HG02943 (cell line): ENCODE measurements around the gene GRN.
"Not testable (repeated sequence)": the region's sequence is repeated elsewhere in the genome, so short reads cannot be mapped to it uniquely, and the experiment has no call there.

ENCODE experiments used
- ATAC-seq: cut with Tn5 transposase; IDR thresholded peaks from one replicate; pipeline ENCODE4 v1.9.1; 2021; ENCODE audit warnings: mild to moderate bottlenecking, low read depth, moderate library complexity; ENCODE audit not compliant: unreplicated experiment

Gene GRN

DNA sequence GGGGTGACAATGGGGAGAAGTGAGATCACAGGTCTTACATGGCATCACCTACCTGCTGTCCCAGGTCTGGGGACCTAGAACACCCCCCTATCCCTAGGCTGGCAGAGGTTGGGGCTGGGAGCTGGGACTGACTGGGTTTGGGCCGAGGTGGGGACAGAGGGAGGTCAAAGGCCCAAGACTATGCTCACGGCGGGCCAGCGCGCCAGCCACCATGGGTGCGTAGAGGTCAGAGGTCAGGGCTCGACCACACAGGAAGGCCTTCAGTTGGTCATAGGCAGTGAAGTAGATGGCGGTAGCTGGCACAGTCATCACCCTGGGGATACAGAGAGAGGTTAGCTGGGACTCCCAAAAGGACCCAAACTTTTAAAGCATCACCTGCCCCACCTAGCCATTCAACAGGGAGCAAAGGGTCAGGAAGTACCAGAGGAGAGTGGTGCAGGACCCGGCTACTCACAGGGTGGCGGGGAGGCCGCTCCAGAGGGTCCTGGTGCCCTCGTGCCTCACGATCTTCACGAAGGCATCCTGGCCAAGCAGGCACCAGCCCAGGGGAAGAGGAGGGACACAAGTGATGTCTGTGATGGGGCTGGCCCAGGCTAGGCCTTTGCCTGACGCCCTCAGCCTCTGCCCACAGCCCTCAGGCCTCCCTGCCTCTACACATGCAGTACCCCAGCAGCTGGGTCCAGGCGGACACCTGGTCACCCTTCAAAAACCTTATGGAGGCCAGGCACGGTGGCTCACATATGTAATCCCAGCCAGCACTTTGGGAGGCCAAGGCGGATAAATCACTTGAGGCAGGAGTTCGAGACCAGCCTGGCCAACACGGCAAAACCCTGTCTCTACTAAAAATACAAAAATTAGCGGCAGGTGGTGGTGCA, 23.6 kb upstream of the GRN start:
- no peak for ATAC-seq

GRCh38 chr17:44322236-44322895, 22.7 kb upstream of the GRN start:
- no peak for ATAC-seq

GRCh38 chr17:44323359-44324091, 21.6 kb upstream of the GRN start:
- no peak for ATAC-seq

DNA sequence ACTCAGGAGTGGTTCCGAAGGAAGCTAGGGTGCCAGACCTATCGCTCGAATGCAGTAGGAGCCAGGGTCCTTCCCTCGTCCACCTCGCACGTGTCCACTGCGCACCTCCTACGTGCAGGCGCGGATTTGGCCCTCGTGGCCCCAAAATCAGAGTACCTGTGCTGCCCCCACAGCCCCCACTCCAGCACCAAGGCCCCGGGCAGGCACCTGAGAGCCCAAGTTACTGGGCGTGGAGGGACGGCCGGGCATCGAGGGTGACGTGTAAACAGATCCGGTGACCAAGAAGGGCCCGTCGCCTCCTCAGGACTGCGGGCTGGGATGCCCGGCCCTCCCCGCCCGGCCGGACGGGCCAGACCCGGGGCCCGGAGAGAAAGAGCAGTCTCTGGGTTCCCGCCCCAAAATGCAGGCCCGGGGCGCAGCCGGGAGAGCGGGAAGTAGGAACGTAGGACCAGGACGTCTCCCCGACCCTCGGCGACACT, 21.0 kb upstream of the GRN start:
- ATAC-seq = no peak

- ATAC-seq = peak; percentile 54
Observed at GRCh38 chr17:44324571-44325275, 20.4 kb upstream of the GRN start, which contains the start of gene SLC25A39. SLC25A39 (minus strand) TSS chr17:44324823; CDS start chr17:44323562, 1,261 bp downstream.

DNA sequence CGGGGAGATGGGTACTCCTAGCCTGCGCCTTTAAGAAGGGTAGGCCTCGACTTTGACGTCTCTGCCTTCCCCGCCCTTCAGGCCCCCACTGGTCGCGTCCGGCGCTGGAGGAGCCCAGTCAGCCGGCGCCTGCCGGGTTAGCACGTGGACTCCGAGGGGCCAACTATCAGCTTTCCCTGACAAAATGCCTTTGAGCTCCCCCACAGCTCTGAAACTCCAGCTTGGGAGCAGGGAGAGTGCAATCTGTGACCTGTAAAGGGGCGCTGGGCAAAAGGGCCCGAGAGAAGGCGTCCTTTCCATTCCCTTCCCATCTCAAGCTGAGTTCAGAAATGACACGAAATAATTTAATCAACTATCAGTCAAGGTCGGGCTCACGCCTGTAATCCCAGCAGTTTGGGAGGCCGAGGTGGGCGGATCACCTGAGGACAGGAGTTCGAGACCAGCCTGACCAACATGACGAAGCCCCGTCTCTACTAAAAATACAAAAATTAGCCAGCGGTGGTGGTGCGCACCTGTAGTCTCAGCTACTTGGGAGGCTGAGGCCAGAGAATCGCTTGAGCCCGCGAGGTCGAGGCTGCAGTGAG, 18.1 kb upstream of the GRN start:
- ATAC-seq = peak; percentile 40

DNA sequence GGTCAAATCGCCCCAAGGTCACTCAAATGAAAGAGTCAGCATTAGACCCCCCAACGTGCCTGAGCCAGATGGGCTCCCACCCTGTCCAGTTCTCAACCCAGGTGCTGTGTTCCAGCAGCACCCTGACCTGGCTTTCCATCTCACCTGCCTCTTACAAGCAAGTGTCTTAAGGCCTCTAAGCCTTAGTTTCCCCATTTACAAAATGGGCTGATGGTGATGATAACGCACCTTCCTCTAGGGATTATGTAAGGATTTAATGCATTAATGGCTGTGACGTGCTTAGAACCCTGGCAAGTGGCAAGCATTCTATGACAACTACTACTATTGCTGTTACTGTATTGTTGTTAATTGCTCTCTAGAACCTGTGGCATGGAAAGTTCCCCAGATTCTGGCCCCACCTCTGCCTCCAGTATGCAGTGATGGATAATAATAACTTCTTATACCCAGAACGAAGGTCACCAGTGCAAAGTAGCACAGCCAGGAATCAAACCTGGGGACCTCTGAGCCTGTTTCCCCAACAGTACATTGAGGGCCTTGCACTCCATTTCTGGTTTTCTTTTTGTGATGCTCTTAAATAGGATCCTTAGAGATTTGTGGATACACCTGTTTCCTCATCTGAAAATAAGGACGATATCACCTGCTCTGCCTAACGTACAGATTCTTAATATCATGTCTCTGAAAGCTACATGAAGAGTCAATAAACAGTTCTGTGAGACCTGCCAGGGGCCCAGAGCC, 17.2 kb upstream of the GRN start:
- ATAC-seq = no peak

- ATAC-seq = not testable (repeated sequence)
Observed at GRCh38 chr17:44329516-44329915, 15.6 kb upstream of the GRN start.

- not testable (repeated sequence) for ATAC-seq
Observed at GRCh38 chr17:44330263-44330662, 14.8 kb upstream of the GRN start.

DNA sequence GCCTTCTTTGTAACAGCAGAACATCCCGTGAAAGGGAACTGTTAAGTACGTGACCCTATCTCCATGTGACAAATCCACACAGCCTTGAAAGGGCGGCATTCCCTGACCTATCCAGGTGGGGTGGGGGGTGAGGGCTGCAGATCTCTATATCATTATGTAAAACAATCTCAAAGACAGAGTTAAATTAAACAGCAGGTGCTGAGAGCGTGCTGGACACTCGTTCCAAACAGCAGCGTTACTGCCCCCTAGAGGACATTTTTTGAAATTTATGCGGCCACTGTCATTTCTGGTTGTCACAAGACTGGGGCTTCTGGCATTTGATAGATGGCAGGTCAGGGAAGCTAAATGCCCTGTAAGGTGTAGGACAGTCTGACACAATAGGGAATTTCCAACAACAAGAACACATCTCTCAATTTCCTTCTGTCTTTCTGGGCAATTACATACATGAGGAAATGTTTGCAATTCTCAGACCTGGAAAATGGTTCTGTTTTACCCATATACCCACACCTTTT, 13.8 kb upstream of the GRN start:
- no peak for ATAC-seq

DNA sequence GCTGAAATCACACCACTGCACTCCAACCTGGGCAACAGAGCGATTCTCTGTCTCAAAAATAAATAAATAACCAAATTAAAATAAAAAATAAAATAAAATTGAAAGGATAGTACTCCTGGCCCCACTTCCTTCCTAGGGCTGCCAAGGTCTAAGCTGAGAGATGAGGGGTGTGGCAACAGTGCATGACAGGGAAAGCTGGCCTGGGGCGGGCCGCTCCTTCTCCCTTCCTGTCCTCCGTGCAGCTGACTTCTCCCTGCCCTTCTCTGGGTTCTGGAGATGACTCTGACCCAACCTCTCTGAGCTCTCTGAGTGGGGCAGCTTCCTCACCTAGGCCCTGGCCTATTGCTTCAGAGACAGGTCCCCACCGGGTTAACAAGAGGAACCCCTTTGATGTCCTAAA, 11.7 kb upstream of the GRN start:
- no peak for ATAC-seq

DNA sequence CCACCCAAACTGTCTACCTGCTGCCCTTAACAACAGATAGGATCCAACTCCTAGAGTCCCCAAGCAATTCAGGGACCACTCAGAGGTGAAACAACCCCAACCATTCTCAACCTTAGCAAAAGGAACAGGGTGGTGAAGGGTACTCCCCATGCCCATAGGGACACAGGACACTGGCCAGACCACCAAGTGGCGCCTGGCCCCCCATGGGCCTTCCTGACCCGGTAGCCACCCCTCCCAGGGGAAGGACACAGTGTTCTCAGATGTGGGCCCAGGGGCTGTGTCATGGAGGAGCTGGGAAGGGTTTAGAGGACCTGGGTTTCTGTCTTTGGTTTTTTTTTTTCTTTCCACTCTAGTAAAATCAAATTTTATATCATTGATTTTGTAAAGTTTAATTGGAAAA, 10.8 kb upstream of the GRN start:
- ATAC-seq = no peak

DNA sequence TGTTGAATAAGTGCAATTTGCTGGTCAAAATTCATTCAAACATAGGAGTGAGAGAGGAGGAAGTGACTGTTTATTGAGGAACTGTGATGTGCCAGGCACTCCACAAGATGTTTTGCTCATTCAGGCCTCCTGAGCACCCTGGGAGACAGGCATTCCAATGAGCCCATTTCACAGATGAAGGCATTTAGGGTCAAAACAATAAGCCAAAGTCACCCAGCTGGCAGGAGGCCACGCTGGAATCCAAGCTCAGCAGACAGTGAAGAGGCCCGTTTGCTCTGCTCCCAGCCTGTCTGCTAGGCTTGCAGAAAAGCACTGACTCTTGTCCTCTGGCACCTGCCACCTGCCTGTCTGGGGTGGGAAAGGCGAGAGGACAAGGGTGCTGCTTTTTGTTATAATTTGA, 10.4 kb upstream of the GRN start:
- no peak for ATAC-seq

- ATAC-seq = no peak
Observed at GRCh38 chr17:44335564-44335963, 9.5 kb upstream of the GRN start.

GRCh38 chr17:44335968-44336367, 9.1 kb upstream of the GRN start:
- no peak for ATAC-seq

DNA sequence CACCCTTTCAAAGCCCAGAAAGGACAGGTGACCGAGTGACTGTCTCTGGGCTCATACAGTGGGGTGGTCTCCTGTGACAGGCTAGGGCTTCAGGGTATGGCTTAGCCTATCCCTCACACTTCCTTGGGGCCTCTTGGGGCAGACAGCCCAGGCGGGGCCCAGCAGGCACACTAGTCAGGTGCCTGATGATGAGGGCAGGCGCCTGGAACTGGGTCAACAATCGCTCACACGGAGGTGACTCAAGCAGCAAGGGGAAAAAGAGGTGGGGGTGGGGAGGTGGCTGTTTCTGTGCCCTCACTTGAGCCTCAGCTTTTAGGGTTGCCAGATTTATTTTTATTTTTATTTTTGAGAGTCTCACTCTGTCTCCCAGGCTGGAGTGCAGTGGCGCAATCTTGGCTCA, 6.4 kb upstream of the GRN start:
- no peak for ATAC-seq

GRCh38 chr17:44340553-44340952, 4.5 kb upstream of the GRN start:
- ATAC-seq = not testable (repeated sequence)

DNA sequence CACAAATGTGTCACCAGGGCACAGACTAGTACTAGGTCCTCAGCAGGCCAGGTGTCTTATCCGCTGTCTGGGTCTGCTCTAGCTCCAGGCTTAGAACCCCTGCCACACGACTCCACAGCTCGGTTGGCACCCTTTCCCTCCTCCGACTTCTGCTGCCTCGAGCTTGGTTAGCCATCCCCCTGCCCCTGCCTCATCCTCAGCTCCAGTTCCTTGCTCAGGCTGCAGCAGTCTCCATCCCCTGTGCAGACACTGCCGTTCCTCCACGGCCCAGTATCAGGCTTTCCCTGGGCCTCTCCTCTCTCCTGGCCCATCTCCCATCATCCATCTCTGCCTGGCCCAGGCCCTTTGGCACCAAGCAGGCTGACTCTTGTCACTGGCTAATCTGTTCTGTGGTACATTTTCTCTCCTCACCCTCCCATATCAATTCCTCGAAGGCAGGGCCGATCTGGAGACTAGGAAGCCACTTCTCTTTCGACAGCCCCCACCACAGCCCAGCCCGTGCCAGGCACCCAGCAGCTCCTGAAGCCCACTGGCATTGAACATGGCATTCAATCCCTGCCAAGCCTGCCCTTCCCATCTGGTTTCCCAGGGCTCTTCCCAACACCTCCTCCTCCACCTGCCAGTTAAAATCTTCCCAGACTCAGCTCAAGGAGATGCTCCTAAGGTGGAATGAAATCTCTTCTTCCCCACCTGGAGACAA, 1.4 kb upstream of the GRN start:
- no peak for ATAC-seq
